BE2C (cell line): Measurements from ENCODE around the gene C17orf113.

ENCODE experiments used
- DNase-seq: peaks from one replicate; pipeline ENCODE4 v3.0.0-alpha.2; 2020
- H3K27me3 ChIP-seq: fragments of 250-450 bp; sonication (Bioruptor Pico); 2 replicates; pipeline ENCODE4 v1.5.1; 2020; ENCODE audit warnings: mild to moderate bottlenecking
- H3K36me3 ChIP-seq: fragments of 250-450 bp; sonication (Bioruptor Pico); 2 replicates; pipeline ENCODE4 v1.5.1; 2020; ENCODE audit warnings: mild to moderate bottlenecking
- H3K4me1 ChIP-seq: fragments of 250-450 bp; sonication (Bioruptor Pico); 2 replicates; pipeline ENCODE4 v1.5.1; 2020
- H3K4me3 ChIP-seq: 2 replicates; pipeline ENCODE4 v1.5.1; 2011; ENCODE audit warnings: low read depth, low read length
- H3K9me3 ChIP-seq: fragments of 250-450 bp; sonication (Bioruptor Pico); 2 replicates; pipeline ENCODE4 v1.5.1; 2020
- TF ChIP-seq, protein P1 (sequence below): IDR thresholded peaks from 2 replicates; pipeline ENCODE4 v1.5.1; 2012; ENCODE audit warnings: mild to moderate bottlenecking, low read depth, low read length

The C17orf113 gene

DNA sequence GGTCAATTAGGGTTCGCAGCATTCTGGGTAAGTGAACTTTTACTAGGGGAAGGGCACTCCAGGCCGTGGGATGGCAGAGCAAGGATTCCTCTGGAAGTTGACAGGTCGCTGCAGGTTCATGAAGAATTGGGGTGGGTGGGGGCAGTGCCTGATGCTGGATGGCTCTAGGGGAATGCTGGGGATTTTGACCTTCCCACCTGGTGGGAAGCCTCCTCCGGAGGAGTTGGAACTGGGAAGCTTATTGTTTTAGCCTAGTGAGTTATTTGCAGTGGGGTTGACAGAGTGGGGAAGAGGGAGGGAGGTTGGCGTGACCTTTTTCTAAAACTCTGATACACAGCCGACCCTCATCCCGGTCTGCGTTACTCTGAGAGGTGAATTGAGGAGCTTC, 606 bp upstream of the C17orf113 start:
- no peak for DNase-seq
- H3K36me3 ChIP-seq, result no peaks in the 10 kb centered on the region
- H3K4me3 ChIP-seq, result peak overlapping the region; percentile 76
- H3K9me3 ChIP-seq, result no peaks in the 10 kb centered on the region
- no peaks in the 10 kb centered on the region for H3K27me3 ChIP-seq
- H3K4me1 ChIP-seq, result no peaks in the 10 kb centered on the region
- TF ChIP-seq, protein P1, sequence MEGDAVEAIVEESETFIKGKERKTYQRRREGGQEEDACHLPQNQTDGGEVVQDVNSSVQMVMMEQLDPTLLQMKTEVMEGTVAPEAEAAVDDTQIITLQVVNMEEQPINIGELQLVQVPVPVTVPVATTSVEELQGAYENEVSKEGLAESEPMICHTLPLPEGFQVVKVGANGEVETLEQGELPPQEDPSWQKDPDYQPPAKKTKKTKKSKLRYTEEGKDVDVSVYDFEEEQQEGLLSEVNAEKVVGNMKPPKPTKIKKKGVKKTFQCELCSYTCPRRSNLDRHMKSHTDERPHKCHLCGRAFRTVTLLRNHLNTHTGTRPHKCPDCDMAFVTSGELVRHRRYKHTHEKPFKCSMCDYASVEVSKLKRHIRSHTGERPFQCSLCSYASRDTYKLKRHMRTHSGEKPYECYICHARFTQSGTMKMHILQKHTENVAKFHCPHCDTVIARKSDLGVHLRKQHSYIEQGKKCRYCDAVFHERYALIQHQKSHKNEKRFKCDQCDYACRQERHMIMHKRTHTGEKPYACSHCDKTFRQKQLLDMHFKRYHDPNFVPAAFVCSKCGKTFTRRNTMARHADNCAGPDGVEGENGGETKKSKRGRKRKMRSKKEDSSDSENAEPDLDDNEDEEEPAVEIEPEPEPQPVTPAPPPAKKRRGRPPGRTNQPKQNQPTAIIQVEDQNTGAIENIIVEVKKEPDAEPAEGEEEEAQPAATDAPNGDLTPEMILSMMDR, result no peak

DNA sequence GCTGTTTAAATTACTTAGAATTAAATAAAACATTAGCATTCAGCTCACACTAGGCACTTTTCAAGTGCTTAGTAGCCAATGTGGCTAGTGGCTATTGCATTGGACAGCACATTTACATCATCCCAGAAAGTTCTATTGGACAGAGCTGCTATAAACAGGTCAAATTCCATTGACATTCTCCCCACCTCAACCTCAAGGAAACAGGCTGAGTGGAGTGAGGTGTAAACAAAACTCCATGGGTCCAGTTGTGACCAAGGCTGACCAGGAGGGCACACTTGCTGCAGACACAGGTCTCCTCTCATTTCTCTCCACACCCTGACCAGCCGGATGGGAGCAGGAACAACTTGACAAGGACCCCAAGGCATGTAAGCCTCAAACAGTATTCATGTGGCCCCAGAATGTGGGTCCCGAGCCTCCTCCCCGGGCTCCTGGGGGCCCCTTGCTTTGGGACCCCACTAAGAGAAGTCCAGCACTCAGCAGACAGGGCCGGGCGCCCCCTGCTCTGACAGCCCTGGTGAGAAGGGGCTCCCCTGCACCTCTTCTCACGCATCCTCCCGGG, 488 bp downstream of the C17orf113 start:
- Histone ChIP-seq H3K9me3 (no peaks in the 10 kb centered on the region), H3K36me3 (no peaks in the 10 kb centered on the region), H3K4me1 (no peaks in the 10 kb centered on the region), H3K27me3 (no peaks in the 10 kb centered on the region), H3K4me3 (peak overlapping the region; percentile 76)
- no peak for DNase-seq
- TF ChIP-seq, protein P1, result no peak

DNA sequence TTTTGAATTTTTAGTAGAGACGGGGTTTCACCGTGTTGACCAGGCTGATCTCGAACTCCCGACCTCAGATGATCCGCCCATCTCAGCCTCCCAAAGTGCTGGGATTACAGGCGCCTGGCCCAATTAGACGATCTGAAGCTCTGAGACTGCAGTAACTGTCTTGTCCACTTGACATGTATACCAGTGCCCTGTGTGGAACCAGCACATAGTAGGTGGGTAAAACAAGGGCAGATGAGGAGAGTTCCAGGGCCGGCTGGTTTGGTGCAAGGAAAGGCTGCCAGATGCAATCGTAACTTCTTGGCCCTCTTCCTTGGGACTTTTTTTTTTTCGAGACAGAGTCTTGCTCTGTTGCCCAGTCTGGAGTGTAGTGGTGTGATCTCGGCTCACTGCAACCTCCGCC, 3.1 kb downstream of the C17orf113 start:
- Histone ChIP-seq H3K27me3 (no peaks in the 10 kb centered on the region), H3K36me3 (no peaks in the 10 kb centered on the region), H3K4me3 (no peak overlapping the region), H3K9me3 (no peaks in the 10 kb centered on the region), H3K4me1 (no peaks in the 10 kb centered on the region)
- DNase-seq, result no peak
- TF ChIP-seq, protein P1, result no peak

DNA sequence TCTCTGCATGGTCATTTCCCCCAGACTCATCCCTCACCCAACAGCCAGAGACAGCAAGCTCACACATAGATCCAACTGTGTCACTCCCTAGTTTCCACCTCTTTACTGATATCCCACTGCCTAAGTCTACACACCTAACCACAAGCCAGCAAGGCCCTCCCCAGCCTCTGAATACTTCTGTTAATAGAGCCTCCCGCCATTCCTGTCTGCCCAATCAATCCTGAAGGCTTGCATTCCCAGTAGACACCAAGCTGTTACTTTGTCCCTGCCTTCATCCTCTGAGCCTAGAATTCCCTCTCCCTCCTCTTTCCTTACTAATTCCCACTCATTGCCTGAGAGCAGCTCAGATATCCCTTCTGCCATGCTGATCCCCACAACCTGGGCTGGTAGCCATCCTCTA, 4.7 kb downstream of the C17orf113 start:
- Histone ChIP-seq H3K4me3 (no peak overlapping the region), H3K9me3 (no peaks in the 10 kb centered on the region), H3K4me1 (no peaks in the 10 kb centered on the region), H3K27me3 (no peaks in the 10 kb centered on the region), H3K36me3 (no peaks in the 10 kb centered on the region)
- DNase-seq, result no peak
- TF ChIP-seq, protein P1, result no peak

DNA sequence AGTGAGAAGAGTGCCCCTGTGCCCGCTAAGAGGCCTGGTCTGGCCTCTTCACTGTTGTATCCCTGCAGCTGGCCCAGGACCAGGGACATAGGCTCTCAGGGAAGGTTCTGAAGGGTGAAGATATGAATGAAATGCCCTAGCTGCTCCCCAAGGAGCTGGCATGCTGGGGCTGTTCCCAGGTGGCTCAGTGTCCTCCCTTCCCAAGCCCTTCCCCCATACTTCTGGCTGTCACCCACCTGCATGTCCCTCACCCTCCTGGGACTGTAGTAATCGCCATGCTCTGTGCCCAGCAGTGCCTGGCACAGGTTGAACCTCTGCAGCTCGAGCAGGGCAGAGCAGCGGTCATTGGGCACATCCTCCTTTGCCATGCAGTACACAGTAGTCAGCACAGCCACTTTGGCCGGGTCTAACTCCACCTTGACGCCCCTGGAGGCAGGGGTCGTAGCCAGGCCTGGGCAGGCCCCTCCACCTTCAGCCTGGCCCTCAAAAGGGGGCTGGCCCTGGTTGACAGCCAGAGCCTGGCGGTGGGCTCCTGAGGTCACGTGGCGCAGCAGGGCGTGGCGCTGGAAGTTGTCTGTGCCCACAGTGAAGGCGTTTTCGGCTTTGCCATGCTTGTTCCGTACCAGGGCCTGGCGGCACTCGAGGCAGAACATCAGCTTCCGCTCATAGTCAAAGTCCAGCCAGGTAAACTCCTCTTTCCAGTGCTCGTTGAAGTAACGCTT, 7.6 kb downstream of the C17orf113 start:
- no peak for DNase-seq
- Histone ChIP-seq H3K36me3 (no peaks in the 10 kb centered on the region), H3K27me3 (no peaks in the 10 kb centered on the region), H3K9me3 (no peaks in the 10 kb centered on the region), H3K4me3 (no peak overlapping the region), H3K4me1 (no peaks in the 10 kb centered on the region)
- TF ChIP-seq, protein P1, result no peak

DNA sequence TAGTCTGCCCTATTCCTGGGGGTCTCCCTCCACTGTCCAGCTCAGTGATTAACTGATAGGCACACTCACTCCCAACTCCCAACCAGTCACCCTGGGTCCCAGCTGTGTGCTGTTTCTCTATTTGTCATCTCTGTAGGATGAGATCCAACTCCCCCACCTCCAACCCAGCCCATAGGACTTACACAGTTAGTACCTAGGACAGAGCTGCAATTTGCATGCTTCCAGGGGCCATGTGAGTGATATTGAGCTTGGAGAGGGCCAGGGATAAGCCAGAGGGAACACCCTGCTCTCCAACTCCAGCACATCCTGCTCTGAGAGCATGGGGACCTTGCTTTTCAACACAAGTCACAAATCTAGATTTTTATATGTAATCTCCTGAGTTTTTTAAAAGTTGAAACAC, 8.8 kb downstream of the C17orf113 start:
- TF ChIP-seq, protein P1, result no peak
- no peaks in the 10 kb centered on the region for H3K27me3 ChIP-seq
- no peaks in the 10 kb centered on the region for H3K4me1 ChIP-seq
- no peaks in the 10 kb centered on the region for H3K36me3 ChIP-seq
- DNase-seq, result no peak
- no peaks in the 10 kb centered on the region for H3K9me3 ChIP-seq
- no peak overlapping the region for H3K4me3 ChIP-seq
